ENCODE measurements around the gene CTF1.

Gene CTF1

DNA sequence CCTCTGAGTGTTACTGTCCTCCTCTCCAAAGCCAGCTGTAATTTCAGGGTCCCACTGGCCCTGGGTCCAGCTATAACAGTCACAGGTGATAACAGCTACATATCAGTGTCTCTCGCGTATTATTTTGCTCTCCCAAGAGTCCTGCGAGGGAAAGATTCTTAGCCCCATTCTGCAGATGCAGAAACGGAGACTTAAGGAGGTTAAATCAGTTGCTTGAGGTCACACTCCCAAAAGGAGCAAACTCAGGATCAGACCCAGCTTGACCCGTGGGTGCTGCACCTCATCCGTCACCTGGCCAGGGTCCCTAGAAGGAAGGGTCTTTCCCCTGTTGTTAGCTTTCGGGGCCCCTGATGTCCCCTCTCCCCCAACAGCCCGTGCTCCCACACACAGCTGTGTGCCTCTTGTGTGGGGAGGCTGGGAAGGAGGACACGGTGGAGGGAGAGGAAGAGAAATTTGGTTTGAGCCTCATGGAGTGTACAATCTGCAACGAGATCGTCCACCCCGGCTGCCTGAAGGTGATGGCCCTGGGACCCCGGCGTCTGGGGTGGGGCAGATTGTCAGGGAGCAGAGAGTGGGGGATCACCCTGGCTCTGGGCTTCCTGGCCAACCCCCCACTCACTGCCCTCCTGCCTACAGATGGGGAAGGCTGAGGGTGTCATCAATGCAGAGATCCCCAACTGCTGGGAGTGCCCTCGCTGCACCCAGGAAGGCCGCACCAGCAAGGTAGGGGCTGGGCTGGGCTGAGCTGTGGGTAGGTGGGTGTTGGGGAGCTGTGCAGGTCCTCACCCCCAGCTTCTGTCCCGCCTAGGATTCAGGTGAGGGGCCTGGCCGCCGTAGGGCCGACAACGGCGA lies 30.7 kb downstream of the CTF1 start:
- Histone ChIP-seq H4K12ac (ENCODE audit: low read depth, low read length) (peak overlapping the region; percentile 82), H2BK5ac (ENCODE audit: low read depth, low read length, poor library complexity) (no peak overlapping the region), H3K23ac (ENCODE audit: low read length) (no peak overlapping the region), H3K14ac (ENCODE audit: low read length) (no peak overlapping the region), H3K9me3 (ENCODE audit: insufficient read depth, low read depth, low read length) (no peaks in the 10 kb centered on the region), H3K4ac (ENCODE audit: low read depth, low read length) (no peak overlapping the region), H2BK120ac (ENCODE audit: insufficient read depth, low read length, poor library complexity) (no peak overlapping the region), H3K9ac (ENCODE audit: low read length) (no peak overlapping the region), H3K18ac (ENCODE audit: low read length) (peak overlapping the region; percentile 15), H4K8ac (ENCODE audit: low read depth, low read length) (no peak overlapping the region), H3K4me3 (ENCODE audit: low read depth, low read length) (no peak overlapping the region), H3K79me2 (ENCODE audit: control insufficient read depth, insufficient read depth, low read length, poor library complexity) (peaks cover 6% of the 10 kb centered on the region), H3K27me3 (ENCODE audit: insufficient read depth, low read length) (no peaks in the 10 kb centered on the region), H2AK5ac (ENCODE audit: low read length) (no peak overlapping the region), H3K79me1 (ENCODE audit: low read length) (peaks cover 12% of the 10 kb centered on the region), H3K4me1 (ENCODE audit: control insufficient read depth in 1 of 2, insufficient read depth in 2 of 2, low read length in 2 of 2) (peaks cover 4 to 5% of the 10 kb centered on the region in 2 experiments), H3K36me3 (ENCODE audit: control insufficient read depth in 1 of 2, insufficient read depth in 2 of 2, low read length in 2 of 2) (peaks cover 50 to 60% of the 10 kb centered on the region in 2 experiments), H2AFZ (ENCODE audit: insufficient read depth, low read length, poor library complexity) (no peak overlapping the region), H3K4me2 (ENCODE audit: low read length) (no peak overlapping the region), H2BK12ac (ENCODE audit: low read length) (no peak overlapping the region), H4K91ac (ENCODE audit: low read depth, low read length) (no peak overlapping the region), H3K27ac (ENCODE audit: low read depth, low read length) (no peak overlapping the region)
- DNase-seq, result no peak
- no CpG with 5 or more reads among the region's 22 CpGs for WGBS (ENCODE audit: extremely low coverage, insufficient coverage, insufficient read length)

DNA sequence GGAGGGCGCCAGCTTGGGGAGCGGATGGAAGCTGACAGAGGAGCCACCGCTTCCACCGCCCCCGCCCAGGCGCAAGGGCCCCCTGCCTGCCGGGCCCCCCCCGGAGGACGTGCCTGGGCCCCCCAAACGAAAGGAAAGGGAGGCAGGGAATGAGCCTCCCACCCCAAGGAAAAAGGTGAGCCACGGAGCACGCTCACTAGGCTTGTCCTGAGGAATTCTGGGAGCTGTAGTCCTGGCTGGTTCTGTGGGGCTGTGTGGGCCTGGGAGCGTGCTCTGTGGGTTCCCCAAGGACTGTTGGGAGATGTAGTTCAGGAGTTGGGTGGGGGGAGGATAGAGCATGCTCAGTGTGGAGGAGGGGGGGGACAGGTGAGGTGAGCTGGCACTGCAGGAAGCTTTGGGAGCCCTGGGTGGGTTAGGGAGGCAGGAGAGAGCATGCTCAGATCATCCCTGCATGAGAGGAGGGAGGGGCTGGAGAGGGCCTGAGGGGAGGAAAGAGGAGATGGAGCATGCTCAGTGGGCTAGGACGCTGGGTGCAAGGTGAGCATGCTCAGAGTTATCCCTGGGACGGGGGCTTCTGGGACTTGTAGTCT lies 31.5 kb downstream of the CTF1 start:
- no peaks in the 10 kb centered on the region for H3K27me3 ChIP-seq (ENCODE audit: insufficient read depth, low read length)
- no peak overlapping the region for H4K12ac ChIP-seq (ENCODE audit: low read depth, low read length)
- no peak overlapping the region for H2BK12ac ChIP-seq (ENCODE audit: low read length)
- H3K79me1 ChIP-seq (ENCODE audit: low read length), result peaks cover 8% of the 10 kb centered on the region
- DNase-seq, result no peak
- H3K14ac ChIP-seq (ENCODE audit: low read length), result no peak overlapping the region
- no peak overlapping the region for H2BK5ac ChIP-seq (ENCODE audit: low read depth, low read length, poor library complexity)
- H2BK120ac ChIP-seq (ENCODE audit: insufficient read depth, low read length, poor library complexity), result no peak overlapping the region
- H3K27ac ChIP-seq (ENCODE audit: low read depth, low read length), result no peak overlapping the region
- no peak overlapping the region for H3K9ac ChIP-seq (ENCODE audit: low read length)
- H3K4me1 ChIP-seq (ENCODE audit: control insufficient read depth in 1 of 2, insufficient read depth in 2 of 2, low read length in 2 of 2), result peaks cover 4 to 5% of the 10 kb centered on the region in 2 experiments
- no peaks in the 10 kb centered on the region for H3K9me3 ChIP-seq (ENCODE audit: insufficient read depth, low read depth, low read length)
- no peak overlapping the region for H3K4me3 ChIP-seq (ENCODE audit: low read depth, low read length)
- peaks cover 57 to 66% of the 10 kb centered on the region in 2 experiments for H3K36me3 ChIP-seq (ENCODE audit: control insufficient read depth in 1 of 2, insufficient read depth in 2 of 2, low read length in 2 of 2)
- no peak overlapping the region for H4K8ac ChIP-seq (ENCODE audit: low read depth, low read length)
- H3K18ac ChIP-seq (ENCODE audit: low read length), result no peak overlapping the region
- H3K4ac ChIP-seq (ENCODE audit: low read depth, low read length), result no peak overlapping the region
- H4K91ac ChIP-seq (ENCODE audit: low read depth, low read length), result no peak overlapping the region
- no CpG with 5 or more reads among the region's 15 CpGs for WGBS (ENCODE audit: extremely low coverage, insufficient coverage, insufficient read length)
- no peak overlapping the region for H2AFZ ChIP-seq (ENCODE audit: insufficient read depth, low read length, poor library complexity)
- no peak overlapping the region for H3K23ac ChIP-seq (ENCODE audit: low read length)
- H2AK5ac ChIP-seq (ENCODE audit: low read length), result no peak overlapping the region
- peaks cover 6% of the 10 kb centered on the region for H3K79me2 ChIP-seq (ENCODE audit: control insufficient read depth, insufficient read depth, low read length, poor library complexity)
- no peak overlapping the region for H3K4me2 ChIP-seq (ENCODE audit: low read length)

DNA sequence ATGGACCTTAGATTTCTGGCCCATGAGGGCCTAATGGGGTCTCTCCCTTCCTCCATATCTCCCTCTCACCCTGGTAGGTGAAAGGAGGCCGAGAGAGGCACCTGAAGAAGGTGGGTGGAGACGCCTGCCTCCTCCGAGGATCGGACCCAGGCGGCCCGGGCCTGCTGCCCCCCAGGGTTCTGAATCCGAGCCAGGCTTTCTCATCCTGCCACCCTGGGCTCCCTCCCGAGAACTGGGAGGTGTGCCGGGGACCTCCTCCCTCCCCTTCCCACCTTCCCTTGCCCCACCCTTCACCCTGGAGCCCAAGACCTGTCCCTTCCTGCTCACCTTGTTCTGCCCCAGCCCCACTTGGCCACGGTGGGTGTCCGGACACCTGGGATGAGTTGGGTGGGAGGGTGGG lies 32.0 kb downstream of the CTF1 start:
- no peak overlapping the region for H4K12ac ChIP-seq (ENCODE audit: low read depth, low read length)
- H3K4ac ChIP-seq (ENCODE audit: low read depth, low read length), result no peak overlapping the region
- peaks cover 4% of the 10 kb centered on the region for H3K79me2 ChIP-seq (ENCODE audit: control insufficient read depth, insufficient read depth, low read length, poor library complexity)
- H2AK5ac ChIP-seq (ENCODE audit: low read length), result no peak overlapping the region
- H3K36me3 ChIP-seq (ENCODE audit: control insufficient read depth in 1 of 2, insufficient read depth in 2 of 2, low read length in 2 of 2), result peaks cover 58 to 67% of the 10 kb centered on the region in 2 experiments
- H3K9ac ChIP-seq (ENCODE audit: low read length), result no peak overlapping the region
- no peak overlapping the region for H4K91ac ChIP-seq (ENCODE audit: low read depth, low read length)
- H2AFZ ChIP-seq (ENCODE audit: insufficient read depth, low read length, poor library complexity), result no peak overlapping the region
- peaks cover 6% of the 10 kb centered on the region for H3K79me1 ChIP-seq (ENCODE audit: low read length)
- no peak overlapping the region for H3K4me2 ChIP-seq (ENCODE audit: low read length)
- no peak overlapping the region for H2BK5ac ChIP-seq (ENCODE audit: low read depth, low read length, poor library complexity)
- H2BK12ac ChIP-seq (ENCODE audit: low read length), result no peak overlapping the region
- H3K27ac ChIP-seq (ENCODE audit: low read depth, low read length), result no peak overlapping the region
- no peaks in the 10 kb centered on the region for H3K27me3 ChIP-seq (ENCODE audit: insufficient read depth, low read length)
- H4K8ac ChIP-seq (ENCODE audit: low read depth, low read length), result no peak overlapping the region
- H3K23ac ChIP-seq (ENCODE audit: low read length), result no peak overlapping the region
- peaks cover 4 to 5% of the 10 kb centered on the region in 2 experiments for H3K4me1 ChIP-seq (ENCODE audit: control insufficient read depth in 1 of 2, insufficient read depth in 2 of 2, low read length in 2 of 2)
- WGBS (ENCODE audit: extremely low coverage, insufficient coverage, insufficient read length), result no CpG with 5 or more reads among the region's 11 CpGs
- no peak overlapping the region for H3K4me3 ChIP-seq (ENCODE audit: low read depth, low read length)
- no peak for DNase-seq
- H2BK120ac ChIP-seq (ENCODE audit: insufficient read depth, low read length, poor library complexity), result no peak overlapping the region
- H3K9me3 ChIP-seq (ENCODE audit: insufficient read depth, low read depth, low read length), result no peaks in the 10 kb centered on the region
- no peak overlapping the region for H3K18ac ChIP-seq (ENCODE audit: low read length)
- H3K14ac ChIP-seq (ENCODE audit: low read length), result no peak overlapping the region

DNA sequence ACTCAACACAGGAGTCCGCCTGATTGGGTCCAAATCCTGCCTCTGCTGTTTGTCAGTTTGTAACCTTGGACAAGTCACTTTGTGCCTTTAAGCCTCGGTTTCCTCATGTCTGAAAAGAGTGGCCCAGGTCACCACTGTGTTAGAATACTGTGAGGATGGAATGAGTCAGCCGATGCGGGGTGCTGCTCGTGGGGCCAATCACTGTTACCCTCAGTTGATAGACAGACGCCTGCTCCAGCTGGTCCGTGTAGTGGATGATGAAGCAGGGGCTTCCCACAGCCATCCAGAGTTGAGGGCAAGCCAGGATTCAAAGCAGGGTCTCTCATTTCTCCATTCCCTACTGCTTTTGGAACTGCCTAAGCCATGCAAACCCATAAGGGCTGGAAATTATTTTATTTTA lies 32.8 kb downstream of the CTF1 start:
- Histone ChIP-seq H3K4ac (ENCODE audit: low read depth, low read length) (no peak overlapping the region), H3K4me2 (ENCODE audit: low read length) (no peak overlapping the region), H3K14ac (ENCODE audit: low read length) (no peak overlapping the region), H3K36me3 (ENCODE audit: control insufficient read depth in 1 of 2, insufficient read depth in 2 of 2, low read length in 2 of 2) (peaks cover 64 to 71% of the 10 kb centered on the region in 2 experiments), H4K8ac (ENCODE audit: low read depth, low read length) (no peak overlapping the region), H2AK5ac (ENCODE audit: low read length) (no peak overlapping the region), H3K27me3 (ENCODE audit: insufficient read depth, low read length) (no peaks in the 10 kb centered on the region), H4K12ac (ENCODE audit: low read depth, low read length) (no peak overlapping the region), H2AFZ (ENCODE audit: insufficient read depth, low read length, poor library complexity) (no peak overlapping the region), H3K9ac (ENCODE audit: low read length) (no peak overlapping the region), H2BK5ac (ENCODE audit: low read depth, low read length, poor library complexity) (no peak overlapping the region), H2BK120ac (ENCODE audit: insufficient read depth, low read length, poor library complexity) (no peak overlapping the region), H3K9me3 (ENCODE audit: insufficient read depth, low read depth, low read length) (no peaks in the 10 kb centered on the region), H3K4me1 (ENCODE audit: control insufficient read depth in 1 of 2, insufficient read depth in 2 of 2, low read length in 2 of 2) (peaks cover 4 to 5% of the 10 kb centered on the region in 2 experiments), H3K79me2 (ENCODE audit: control insufficient read depth, insufficient read depth, low read length, poor library complexity) (peaks cover 2% of the 10 kb centered on the region), H2BK12ac (ENCODE audit: low read length) (no peak overlapping the region), H3K4me3 (ENCODE audit: low read depth, low read length) (no peak overlapping the region), H3K79me1 (ENCODE audit: low read length) (peaks cover 2% of the 10 kb centered on the region), H3K23ac (ENCODE audit: low read length) (no peak overlapping the region), H3K18ac (ENCODE audit: low read length) (no peak overlapping the region), H3K27ac (ENCODE audit: low read depth, low read length) (no peak overlapping the region), H4K91ac (ENCODE audit: low read depth, low read length) (no peak overlapping the region)
- no CpG with 5 or more reads among the region's 7 CpGs for WGBS (ENCODE audit: extremely low coverage, insufficient coverage, insufficient read length)
- DNase-seq, result no peak
